MG63 (cell line): ENCODE results near the gene SP2. TPM values are rescaled to one million over a fixed set of nuclear protein-coding genes. Genes with fewer than 3 reads are reported as not detected.

Experiments used
- DNase-seq: peaks from one replicate; pipeline ENCODE4 v3.0.0-alpha.2; 2020
- H3K27me3 ChIP-seq: fragments of 250-450 bp; sonication (Bioruptor Pico); 2 replicates; pipeline ENCODE4 v1.5.1; 2020; ENCODE audit warnings: mild to moderate bottlenecking, moderate library complexity
- H3K36me3 ChIP-seq: fragments of 250-450 bp; sonication (Bioruptor Pico); 2 replicates; pipeline ENCODE4 v1.5.1; 2020; ENCODE audit warnings: mild to moderate bottlenecking, moderate library complexity
- H3K4me3 ChIP-seq: fragments of 250-450 bp; sonication (Bioruptor Pico); 2 replicates; pipeline ENCODE4 v1.5.1; 2020; ENCODE audit warnings: mild to moderate bottlenecking, moderate library complexity
- H3K9me3 ChIP-seq: fragments of 250-450 bp; sonication (Bioruptor Pico); 2 replicates; pipeline ENCODE4 v1.5.1; 2020; ENCODE audit warnings: mild to moderate bottlenecking, moderate library complexity
- total RNA-seq: library from RNA; depleted of rRNA; stranded (reverse); fragments of >200 nt; shearing (Covaris generic); gene quantifications from 2 replicates; pipeline ENCODE4 v1.2.3, GENCODE V29; 2014; ENCODE audit warnings: low replicate concordance; rRNA removed

SP2 gene
- total RNA-seq, 1 experiment from 2014 or later: 2.3 TPM

GRCh38 chr17:47969930-47970724 is 74.1 kb downstream of the SP2 start:
- Histone ChIP-seq H3K27me3 (no peaks in the 10 kb centered on the region), H3K4me3 (no peak overlapping the region), H3K9me3 (no peaks in the 10 kb centered on the region), H3K36me3 (peaks cover 14% of the 10 kb centered on the region)
- no peak for DNase-seq

- peak; percentile 100 for DNase-seq
- H3K36me3 ChIP-seq: peaks cover 20% of the 10 kb centered on the region
- H3K9me3 ChIP-seq: no peaks in the 10 kb centered on the region
- peak within 1 kb of the TSS; percentile 65 for H3K4me3 ChIP-seq
- H3K27me3 ChIP-seq: no peaks in the 10 kb centered on the region
These were observed 74.9 kb downstream of the SP2 start, which contains the start of gene CDK5RAP3 for GRCh38 chr17:47970725-47971499. CDK5RAP3 (plus strand) TSS chr17:47971113; CDS start chr17:47971147, 34 bp downstream.

GRCh38 chr17:47973541-47973940 is 77.5 kb downstream of the SP2 start:
- H3K9me3 ChIP-seq: no peaks in the 10 kb centered on the region
- H3K36me3 ChIP-seq: peaks cover 34% of the 10 kb centered on the region
- no peak for DNase-seq
- no peaks in the 10 kb centered on the region for H3K27me3 ChIP-seq
- no peak overlapping the region for H3K4me3 ChIP-seq

GRCh38 chr17:47975189-47975822 is 79.3 kb downstream of the SP2 start:
- H3K27me3 ChIP-seq: no peaks in the 10 kb centered on the region
- no peak for DNase-seq
- peaks cover 48% of the 10 kb centered on the region for H3K36me3 ChIP-seq
- no peak overlapping the region for H3K4me3 ChIP-seq
- no peaks in the 10 kb centered on the region for H3K9me3 ChIP-seq

DNA sequence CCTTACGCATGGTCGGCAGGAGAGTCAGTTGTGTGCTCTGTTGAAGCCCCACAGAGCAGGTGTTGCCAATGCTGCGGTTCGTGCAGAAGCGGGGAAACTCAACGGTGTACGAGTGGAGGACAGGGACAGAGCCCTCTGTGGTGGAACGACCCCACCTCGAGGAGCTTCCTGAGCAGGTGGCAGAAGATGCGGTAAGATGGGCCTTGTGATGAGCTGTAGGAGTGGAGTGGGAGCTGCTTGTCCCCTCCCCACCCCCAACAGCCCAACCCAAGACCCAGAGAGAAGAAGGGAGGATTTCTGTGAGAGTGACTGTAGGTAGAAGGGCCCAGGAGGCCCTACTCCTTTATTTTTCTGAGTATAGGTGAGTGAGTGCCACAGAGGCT is 79.8 kb downstream of the SP2 start:
- H3K9me3 ChIP-seq: no peaks in the 10 kb centered on the region
- H3K27me3 ChIP-seq: no peaks in the 10 kb centered on the region
- H3K4me3 ChIP-seq: no peak overlapping the region
- peaks cover 50% of the 10 kb centered on the region for H3K36me3 ChIP-seq
- no peak for DNase-seq

GRCh38 chr17:47978324-47978723 is 82.3 kb downstream of the SP2 start:
- H3K36me3 ChIP-seq: peaks cover 74% of the 10 kb centered on the region

More at GRCh38 chr17:47978324-47978723, 82.3 kb downstream of the SP2 start:
- H3K27me3 ChIP-seq: no peaks in the 10 kb centered on the region
- DNase-seq: peak; percentile 45
- H3K4me3 ChIP-seq: no peak overlapping the region
- no peaks in the 10 kb centered on the region for H3K9me3 ChIP-seq

Other genes with a start within 250 kb of the SP2 start
- 202 and 291 TPM in 2 replicates for gene KPNB1, start 246.3 kb upstream of the SP2 start, total RNA-seq
- gene TBKBP1, start 202.1 kb upstream of the SP2 start, total RNA-seq: 8.4 and 18.7 TPM in 2 replicates
- gene TBX21, start 163.0 kb upstream of the SP2 start, total RNA-seq: not detected in 2 replicates
- 3.6 and 11.4 TPM in 2 replicates for gene OSBPL7, start 74.4 kb upstream of the SP2 start, total RNA-seq
- gene MRPL10, start 64.7 kb upstream of the SP2 start, total RNA-seq: 62.6 and 63.0 TPM in 2 replicates
- not detected in 2 replicates for gene LRRC46, start 64.6 kb upstream of the SP2 start, total RNA-seq
- gene SCRN2, start 55.0 kb upstream of the SP2 start, total RNA-seq: 41.8 and 45.0 TPM in 2 replicates
- gene SP6, start 45.1 kb upstream of the SP2 start, total RNA-seq: not detected in 2 replicates
- 41.4 and 89.7 TPM in 2 replicates for gene PNPO, start 45.3 kb downstream of the SP2 start, total RNA-seq
- gene PRR15L, start 61.6 kb downstream of the SP2 start, total RNA-seq: not detected in 2 replicates
- 53.3 and 59.4 TPM in 2 replicates for gene CDK5RAP3, start 74.9 kb downstream of the SP2 start, total RNA-seq
- 91.7 and 130 TPM in 2 replicates for gene COPZ2, start 141.6 kb downstream of the SP2 start, total RNA-seq
- gene NFE2L1, start 152.1 kb downstream of the SP2 start, total RNA-seq: 33.6 and 47.7 TPM in 2 replicates
- 50.7 and 59.1 TPM in 2 replicates for gene CBX1, start 205.2 kb downstream of the SP2 start, total RNA-seq
- gene SNX11, start 211.5 kb downstream of the SP2 start, total RNA-seq: 19.3 and 19.7 TPM in 2 replicates